D721Med (cell line): Measurements from ENCODE around the gene FUT9.

Experiments used
- DNase-seq: peaks from one replicate; pipeline ENCODE4 v3.0.0; 2011; ENCODE audit warnings: low spot score; ENCODE audit not compliant: insufficient read length
- FAIRE-seq: peaks from 2 replicates; lab custom pipeline; 2011; peaks lifted over from hg19 to GRCh38; lab: Jason Lieb, UNC
- TF ChIP-seq, protein P1 (sequence below): IDR thresholded peaks from 2 replicates; pipeline ENCODE4 v1.5.1; 2012; ENCODE audit warnings: mild to moderate bottlenecking, control low read depth; ENCODE audit not compliant: insufficient read depth; ENCODE audit errors: missing control alignments

The FUT9 gene

DNA sequence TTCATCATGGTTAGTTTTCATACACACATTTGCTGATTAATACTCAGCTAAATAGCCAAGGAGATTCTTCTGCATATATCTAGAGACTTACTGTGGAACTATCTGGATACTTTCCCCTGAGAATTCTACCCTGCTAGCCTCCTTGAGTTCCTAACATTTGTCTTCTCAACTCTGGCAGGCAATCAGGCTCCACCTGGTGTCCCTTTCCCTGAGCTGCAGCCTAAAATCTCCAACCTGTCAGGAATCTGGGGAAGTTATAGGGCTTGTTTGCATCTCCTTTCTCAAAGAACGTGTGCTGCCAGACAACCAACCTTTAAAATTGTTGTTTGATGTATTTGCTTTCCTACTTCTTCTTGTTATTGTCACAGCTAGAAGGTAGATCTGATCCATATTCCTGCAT is 73.4 kb downstream of the FUT9 start:
- DNase-seq (no peak), FAIRE-seq (no peak)
- TF ChIP-seq, protein P1, sequence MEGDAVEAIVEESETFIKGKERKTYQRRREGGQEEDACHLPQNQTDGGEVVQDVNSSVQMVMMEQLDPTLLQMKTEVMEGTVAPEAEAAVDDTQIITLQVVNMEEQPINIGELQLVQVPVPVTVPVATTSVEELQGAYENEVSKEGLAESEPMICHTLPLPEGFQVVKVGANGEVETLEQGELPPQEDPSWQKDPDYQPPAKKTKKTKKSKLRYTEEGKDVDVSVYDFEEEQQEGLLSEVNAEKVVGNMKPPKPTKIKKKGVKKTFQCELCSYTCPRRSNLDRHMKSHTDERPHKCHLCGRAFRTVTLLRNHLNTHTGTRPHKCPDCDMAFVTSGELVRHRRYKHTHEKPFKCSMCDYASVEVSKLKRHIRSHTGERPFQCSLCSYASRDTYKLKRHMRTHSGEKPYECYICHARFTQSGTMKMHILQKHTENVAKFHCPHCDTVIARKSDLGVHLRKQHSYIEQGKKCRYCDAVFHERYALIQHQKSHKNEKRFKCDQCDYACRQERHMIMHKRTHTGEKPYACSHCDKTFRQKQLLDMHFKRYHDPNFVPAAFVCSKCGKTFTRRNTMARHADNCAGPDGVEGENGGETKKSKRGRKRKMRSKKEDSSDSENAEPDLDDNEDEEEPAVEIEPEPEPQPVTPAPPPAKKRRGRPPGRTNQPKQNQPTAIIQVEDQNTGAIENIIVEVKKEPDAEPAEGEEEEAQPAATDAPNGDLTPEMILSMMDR, result peak; percentile 55

DNA sequence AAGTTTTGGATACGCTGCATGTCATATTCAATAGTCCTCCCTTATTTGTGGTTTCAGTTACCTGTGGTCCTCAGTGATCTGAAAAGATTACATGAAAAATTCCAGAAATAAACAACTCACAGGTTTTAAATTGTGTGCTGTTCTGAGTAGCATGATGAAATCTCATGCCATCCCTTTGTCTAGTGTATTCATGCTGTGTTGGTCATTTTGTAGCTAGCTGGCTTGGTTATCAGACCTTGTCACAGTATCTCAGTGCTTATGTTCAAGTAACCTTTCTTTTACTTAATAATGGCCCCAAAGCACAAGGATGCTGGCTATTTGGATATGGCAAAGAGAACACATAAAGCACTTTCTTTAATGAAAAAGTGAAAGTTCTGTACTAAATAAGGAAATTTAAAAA is 78.3 kb downstream of the FUT9 start:
- TF ChIP-seq, protein P1, result no peak
- FAIRE-seq, result no peak
- DNase-seq, result no peak

DNA sequence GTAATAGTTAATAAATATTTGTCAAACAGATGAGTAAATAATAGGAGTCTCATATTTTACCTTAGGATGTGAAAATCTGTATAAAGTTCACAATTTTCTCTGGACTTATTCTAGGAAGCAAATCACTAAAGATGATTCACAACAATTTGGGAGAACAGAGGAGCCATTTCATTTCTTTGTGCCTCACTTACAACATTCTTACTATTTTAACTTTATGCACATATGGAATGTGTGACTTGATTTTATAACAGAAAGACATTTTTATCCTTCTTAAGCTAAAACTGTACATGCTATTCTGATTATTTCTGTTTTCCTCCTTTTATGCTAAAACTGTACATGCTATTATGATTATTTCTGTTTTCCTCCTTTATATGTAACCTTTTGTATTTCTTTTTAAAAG is 83.3 kb downstream of the FUT9 start:
- DNase-seq (no peak), FAIRE-seq (no peak)
- TF ChIP-seq, protein P1, result no peak

DNA sequence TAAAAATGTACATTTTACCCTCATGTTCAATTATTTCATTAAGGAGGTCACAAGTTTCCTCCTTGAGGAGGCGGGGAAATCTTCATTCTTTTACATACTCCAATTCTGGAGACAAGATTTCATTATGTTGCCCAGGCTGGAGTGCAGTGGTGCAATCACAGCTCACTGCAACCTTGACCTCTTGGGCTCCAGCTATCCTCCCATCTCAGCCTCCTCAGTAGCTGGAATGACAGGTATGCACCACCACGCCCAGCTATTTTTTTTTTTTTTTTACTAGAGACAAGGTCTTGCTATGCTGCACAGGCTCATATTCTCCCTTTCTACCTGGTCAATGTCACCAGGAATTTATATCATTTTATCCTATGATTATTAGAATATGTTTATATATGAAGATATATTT is 85.8 kb downstream of the FUT9 start:
- no peak for DNase-seq
- no peak for FAIRE-seq
- TF ChIP-seq, protein P1, result no peak

DNA sequence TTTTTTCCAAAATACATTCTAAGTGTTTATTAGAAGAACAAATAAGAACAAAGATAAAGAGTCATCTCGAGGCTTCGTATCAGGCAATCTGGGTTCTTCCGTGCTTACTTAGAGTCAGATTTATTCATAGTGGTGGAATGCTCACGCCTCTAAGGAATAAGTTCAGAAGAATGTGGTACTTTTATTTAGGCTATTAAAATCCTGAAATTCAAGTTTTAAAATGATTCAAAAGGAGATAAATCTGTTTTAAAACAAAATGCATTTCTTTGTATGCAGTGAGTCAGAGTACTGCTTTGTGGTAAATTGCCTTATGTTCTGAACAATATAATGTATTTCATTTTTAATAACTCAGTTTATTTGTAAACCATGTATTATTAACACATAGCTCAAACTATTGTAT is 89.1 kb downstream of the FUT9 start:
- DNase-seq (no peak), FAIRE-seq (no peak)
- TF ChIP-seq, protein P1, result no peak

DNA sequence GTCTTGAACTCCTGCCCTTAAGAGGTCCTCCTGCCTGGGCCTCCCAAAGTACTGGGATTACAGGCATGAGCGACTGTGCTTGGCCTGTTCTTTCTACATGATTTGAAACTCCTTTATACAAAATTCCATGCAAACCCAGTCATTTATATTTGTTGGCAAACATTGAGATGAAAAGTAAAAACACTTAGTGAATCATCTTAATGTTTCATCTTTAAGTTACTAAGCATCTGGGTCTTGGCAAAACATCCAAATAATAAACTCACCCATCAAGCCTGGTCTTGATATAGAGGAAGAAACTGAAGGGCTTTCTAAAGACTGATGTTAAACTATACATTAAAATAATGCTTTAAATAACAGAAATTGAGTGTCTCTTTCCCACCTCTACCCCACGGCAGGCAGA is 95.1 kb downstream of the FUT9 start:
- FAIRE-seq (no peak), DNase-seq (no peak)
- TF ChIP-seq, protein P1, result no peak

DNA sequence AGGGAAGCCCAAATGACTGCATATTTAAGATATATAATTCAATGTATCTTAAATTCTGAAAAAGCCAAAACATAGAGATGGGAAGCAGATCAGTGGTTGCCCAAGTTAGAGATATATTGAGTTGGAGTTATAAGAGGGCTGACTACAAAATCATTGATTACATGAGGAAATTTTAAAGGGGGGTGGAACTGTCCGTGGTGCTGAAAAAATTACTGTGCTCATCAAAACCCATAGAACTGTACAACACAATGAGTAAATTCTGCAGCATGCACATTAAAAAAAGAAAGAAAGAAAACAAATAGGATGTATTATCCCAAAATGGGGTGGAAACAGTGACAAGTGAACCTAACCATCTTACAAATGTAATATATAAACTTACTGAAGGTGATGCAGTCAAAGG is 100.9 kb downstream of the FUT9 start:
- FAIRE-seq (no peak), DNase-seq (no peak)
- TF ChIP-seq, protein P1, result no peak
